PC-9 (cell line): ENCODE results near the gene LRRC46. TPM values are rescaled to one million over a fixed set of nuclear protein-coding genes. Genes with fewer than 3 reads are reported as not detected.
A peak's percentile ranks its signal among the peaks of the same experiment; 100 is the strongest.

ENCODE experiments used
- BruUV-seq: library from RNA; stranded (reverse); fragments of 400-500 nt; replicated peaks from 2 replicates; lab custom pipeline; 2021; lab: Mats Ljungman, UMichigan
- CTCF ChIA-PET: fragments of 300-600 bp; sonication (Branson Sonifier 250); formaldehyde crosslinking; loops from one replicate; lab custom pipeline; 2022; ENCODE audit warnings: antibody characterized with exemption; lab: Charles Lee
- POLR2A ChIA-PET: fragments of 300-600 bp; sonication (Branson Sonifier 250); formaldehyde crosslinking; loops from one replicate; lab custom pipeline; 2022; ENCODE audit warnings: antibody characterized with exemption; ENCODE audit not compliant: unreplicated experiment; lab: Charles Lee
- DNase-seq, 2 experiments: peaks; one replicate each; pipeline versions ENCODE4 v3.0.0 to v3.0.0-alpha.2; 2015 to 2022; ENCODE audit warnings: mixed read lengths in 1 of 2
- H2AFZ ChIP-seq: fragments of 200-600 bp; sonication (generic); 2 replicates; pipeline ENCODE4 v1.8.1; 2017; ENCODE audit warnings: antibody characterized with exemption
- H3F3A ChIP-seq: fragments of 200-600 bp; sonication (generic); 2 replicates; pipeline ENCODE4 v1.8.1; 2017; ENCODE audit warnings: antibody characterized with exemption, mild to moderate bottlenecking, low read depth; ENCODE audit not compliant: insufficient read depth
- H3K27ac ChIP-seq: fragments of 200-600 bp; sonication (generic); 2 replicates; pipeline ENCODE4 v1.6.1; 2016; ENCODE audit warnings: mixed run types
- H3K27me3 ChIP-seq: fragments of 200-600 bp; sonication (generic); 2 replicates; pipeline ENCODE4 v1.6.1; 2016; ENCODE audit warnings: low read depth, mixed run types; ENCODE audit not compliant: insufficient read depth
- H3K36me3 ChIP-seq: fragments of 200-600 bp; sonication (generic); 2 replicates; pipeline ENCODE4 v1.6.1; 2016; ENCODE audit warnings: low read depth, mixed run types
- H3K4me1 ChIP-seq: fragments of 200-600 bp; sonication (generic); replicated peaks from 2 replicates; pipeline ENCODE4 v1.6.1; 2016; ENCODE audit warnings: mixed run types; ENCODE audit not compliant: insufficient read depth
- H3K4me2 ChIP-seq: fragments of 200-600 bp; sonication (generic); 2 replicates; pipeline ENCODE4 v1.6.1; 2017; ENCODE audit warnings: mixed run types
- H3K4me3 ChIP-seq: fragments of 200-600 bp; sonication (generic); 2 replicates; pipeline ENCODE4 v1.6.1; 2016; ENCODE audit warnings: mixed run types
- H3K79me2 ChIP-seq: fragments of 200-600 bp; sonication (generic); 2 replicates; pipeline ENCODE4 v1.6.1; 2017; ENCODE audit warnings: low read depth, mixed run types
- H3K9me2 ChIP-seq: fragments of 200-600 bp; sonication (generic); 2 replicates; pipeline ENCODE4 v1.8.1; 2017; ENCODE audit warnings: mild to moderate bottlenecking; ENCODE audit not compliant: insufficient read depth
- H3K9me3 ChIP-seq: fragments of 200-600 bp; sonication (generic); 2 replicates; pipeline ENCODE4 v1.8.1; 2016; ENCODE audit warnings: low read depth; ENCODE audit not compliant: insufficient read depth
- H4K20me1 ChIP-seq: fragments of 200-600 bp; sonication (generic); 2 replicates; pipeline ENCODE4 v1.8.1; 2017; ENCODE audit not compliant: insufficient read depth
- CTCF ChIP-seq: fragments of 200-600 bp; sonication (generic); conservative IDR thresholded peaks from 2 replicates; pipeline ENCODE4 v1.6.1; 2017; ENCODE audit warnings: mixed run types, antibody characterized with exemption, mild to moderate bottlenecking, moderate library complexity
- EZH2 ChIP-seq: fragments of 200-600 bp; sonication (generic); IDR thresholded peaks from 2 replicates; pipeline ENCODE4 v1.8.0; 2017; ENCODE audit warnings: antibody characterized with exemption, low read depth
- intact Hi-C: fragments of 100-400 bp; cut with micrococcal nuclease; formaldehyde crosslinking; loops from one replicate; pipeline ENCODE4 v1.10.0; 2022; ENCODE audit not compliant: unreplicated experiment
- total RNA-seq: library from RNA; stranded (reverse); gene quantifications from 2 replicates; pipeline ENCODE4 v1.2.3, GENCODE V29; 2021

Gene LRRC46
- total RNA-seq, 1 experiment from 2014 or later = 1.9 TPM

- no peak for DNase-seq
- Histone ChIP-seq H3K9me2 (no peaks in the 10 kb centered on the region), H3K4me2 (no peak overlapping the region), H3K4me3 (no peak overlapping the region), H3K9me3 (no peaks in the 10 kb centered on the region), H3K79me2 (no peaks in the 10 kb centered on the region), H3K27ac (no peak overlapping the region), H3K4me1 (no peaks in the 10 kb centered on the region), H3K27me3 (peaks cover 12% of the 10 kb centered on the region), H4K20me1 (no peaks in the 10 kb centered on the region), H2AFZ (no peak overlapping the region), H3F3A (0 out of 2 replicates have a peak, but pooled peaks cover 3% of the 10 kb centered on the region), H3K36me3 (no peaks in the 10 kb centered on the region)
- intact Hi-C loops = loop anchor here (5.0 kb wide), 1 partner anchor 859 kb away; no protein-coding TSS in a partner anchor
- CTCF ChIA-PET = interaction anchor here (0.7 kb wide), 1 partner anchor 188 kb away, joined by 4 read pairs; no protein-coding TSS in a partner anchor
- no peak for TF ChIP-seq EZH2
- no peak for TF ChIP-seq CTCF
- BruUV-seq = no TSS peak
- POLR2A ChIA-PET = no interaction called here
These were observed 30.2 kb upstream of the LRRC46 start for GRCh38 chr17:47801176-47801765.

GRCh38 chr17:47801906-47802305, 29.6 kb upstream of the LRRC46 start:
- Histone ChIP-seq H3F3A (peaks cover 6% of the 10 kb centered on the region; the same call in 1 of the 2 replicates), H3K36me3 (no peaks in the 10 kb centered on the region), H3K9me3 (no peaks in the 10 kb centered on the region), H3K4me2 (no peak overlapping the region), H3K9me2 (no peaks in the 10 kb centered on the region), H3K27me3 (0 out of 2 replicates have a peak, but pooled peaks cover 8% of the 10 kb centered on the region), H3K79me2 (no peaks in the 10 kb centered on the region), H3K27ac (no peak overlapping the region), H3K4me1 (no peaks in the 10 kb centered on the region), H2AFZ (no peak overlapping the region), H4K20me1 (no peaks in the 10 kb centered on the region), H3K4me3 (no peak overlapping the region)
- no peak for DNase-seq
- no peak for TF ChIP-seq CTCF
- no peak for TF ChIP-seq EZH2
- no TSS peak for BruUV-seq
- ChIA-PET POLR2A (no interaction called here), CTCF (interaction anchor here (0.6 to 0.7 kb wide), 2 partner anchors 169 to 187 kb away, joined by 4 read pairs; partner anchors contain the start of gene CDK5RAP3)
- intact Hi-C loops = loop anchor here (5.0 kb wide), 1 partner anchor 860 kb away; no protein-coding TSS in a partner anchor

- Histone ChIP-seq H2AFZ (no peak overlapping the region), H3K4me3 (no peak overlapping the region), H3K79me2 (no peaks in the 10 kb centered on the region), H3K27me3 (0 out of 2 replicates have a peak, but pooled peaks cover 2% of the 10 kb centered on the region), H3K36me3 (peaks cover 5% of the 10 kb centered on the region; the same call in 1 of the 2 replicates), H3K9me2 (no peaks in the 10 kb centered on the region), H3K9me3 (no peaks in the 10 kb centered on the region), H3K4me1 (no peaks in the 10 kb centered on the region), H3K4me2 (no peak overlapping the region), H4K20me1 (no peaks in the 10 kb centered on the region), H3K27ac (no peak overlapping the region), H3F3A (peaks cover 11% of the 10 kb centered on the region; the same call in 1 of the 2 replicates)
- peak; percentile 48 to 62 for DNase-seq
- TF ChIP-seq CTCF (peak; percentile 84), EZH2 (no peak)
- POLR2A ChIA-PET = interaction anchor here (0.7 kb wide), 1 partner anchor 17 kb away, joined by 3 read pairs; no protein-coding TSS in a partner anchor
- BruUV-seq = no TSS peak
- intact Hi-C loops = loop anchor here (5.0 kb wide), 1 partner anchor 860 kb away; no protein-coding TSS in a partner anchor
- CTCF ChIA-PET = interaction anchor here (0.6 to 0.7 kb wide), 2 partner anchors 168 to 926 kb away, joined by 3 to 4 read pairs; partner anchors contain the start of gene CDK5RAP3
These were observed 29.0 kb upstream of the LRRC46 start for GRCh38 chr17:47802341-47803022.
